H9 (cell line): ENCODE results near the gene ARHGAP31. TPM values are rescaled to one million over a fixed set of nuclear protein-coding genes. Genes with fewer than 3 reads are reported as not detected.

Experiments
- DNase-seq: peaks from one replicate; pipeline ENCODE4 v3.0.0-alpha.2; 2017
- H2AFZ ChIP-seq: one replicate; pipeline ENCODE4 v1.6.1; 2013; ENCODE audit warnings: mild to moderate bottlenecking, low read length, control low read depth, moderate library complexity
- H2AK5ac ChIP-seq: 2 replicates; pipeline ENCODE4 v1.6.1; 2013; ENCODE audit warnings: low read length, control low read depth, mixed read lengths; ENCODE audit not compliant: insufficient read length
- H2BK120ac ChIP-seq: one replicate; pipeline ENCODE4 v1.6.1; 2013; ENCODE audit warnings: low read depth, mild to moderate bottlenecking, low read length, control low read depth, inconsistent platforms; ENCODE audit not compliant: poor library complexity, severe bottlenecking
- H2BK12ac ChIP-seq: 2 replicates; pipeline ENCODE4 v1.6.1; 2013; ENCODE audit warnings: low read length, control low read depth, mixed read lengths, low read depth; ENCODE audit not compliant: insufficient read length
- H2BK15ac ChIP-seq: 2 replicates; pipeline ENCODE4 v1.6.1; 2013; ENCODE audit warnings: low read depth, low read length, control low read depth
- H2BK20ac ChIP-seq: one replicate; pipeline ENCODE4 v1.6.1; 2013; ENCODE audit warnings: low read depth, mild to moderate bottlenecking, low read length, control low read depth, inconsistent platforms; ENCODE audit not compliant: poor library complexity, severe bottlenecking
- H2BK5ac ChIP-seq: 2 replicates; pipeline ENCODE4 v1.6.1; 2013; ENCODE audit warnings: low read length, control low read depth, mixed read lengths; ENCODE audit not compliant: insufficient read length
- H3K14ac ChIP-seq: 2 replicates; pipeline ENCODE4 v1.6.1; 2013; ENCODE audit warnings: low read length, control low read depth; ENCODE audit not compliant: insufficient read depth
- H3K18ac ChIP-seq: 2 replicates; pipeline ENCODE4 v1.6.1; 2013; ENCODE audit warnings: low read depth, mild to moderate bottlenecking, mixed read lengths, low read length, control low read depth; ENCODE audit not compliant: insufficient read length
- H3K23ac ChIP-seq: 2 replicates; pipeline ENCODE4 v1.6.1; 2013; ENCODE audit warnings: low read length, control low read depth, mixed read lengths, low read depth; ENCODE audit not compliant: insufficient read length
- H3K23me2 ChIP-seq: 2 replicates; pipeline ENCODE4 v1.6.1; 2013; ENCODE audit warnings: low read depth, mild to moderate bottlenecking, mixed read lengths, low read length, control low read depth; ENCODE audit not compliant: insufficient read length, poor library complexity, severe bottlenecking
- H3K27ac ChIP-seq: 2 replicates; pipeline ENCODE4 v1.5.1; 2013; ENCODE audit warnings: low read length, control low read depth, mixed read lengths, low read depth; ENCODE audit not compliant: insufficient read length
- H3K27me3 ChIP-seq: 2 replicates; pipeline ENCODE4 v1.6.1; 2013; ENCODE audit warnings: low read length, control low read depth, inconsistent platforms; ENCODE audit not compliant: insufficient read depth
- H3K4ac ChIP-seq: 2 replicates; pipeline ENCODE4 v1.6.1; 2013; ENCODE audit warnings: low read depth, mild to moderate bottlenecking, control low read depth, inconsistent platforms, low read length, moderate library complexity
- H3K4me1 ChIP-seq: 2 replicates; pipeline ENCODE4 v1.6.1; 2013; ENCODE audit warnings: low read length, control low read depth, inconsistent platforms; ENCODE audit not compliant: insufficient read depth
- H3K4me2 ChIP-seq: 2 replicates; pipeline ENCODE4 v1.6.1; 2013; ENCODE audit warnings: low read length, control low read depth, mixed read lengths; ENCODE audit not compliant: insufficient read length, insufficient read depth
- H3K56ac ChIP-seq: 2 replicates; pipeline ENCODE4 v1.6.1; 2013; ENCODE audit warnings: low read depth, mild to moderate bottlenecking, mixed read lengths, low read length, control low read depth; ENCODE audit not compliant: insufficient read length
- H3K79me1 ChIP-seq: 2 replicates; pipeline ENCODE4 v1.6.1; 2013; ENCODE audit warnings: low read depth, mild to moderate bottlenecking, moderate library complexity, low read length, control low read depth, inconsistent platforms; ENCODE audit not compliant: insufficient read depth, poor library complexity, severe bottlenecking
- H3K79me2 ChIP-seq: 2 replicates; pipeline ENCODE4 v1.6.1; 2013; ENCODE audit warnings: low read length, control low read depth, inconsistent platforms; ENCODE audit not compliant: insufficient read depth
- H3K9ac ChIP-seq: 2 replicates; pipeline ENCODE4 v1.6.1; 2013; ENCODE audit warnings: low read length, control low read depth, mixed read lengths; ENCODE audit not compliant: insufficient read length; ENCODE audit errors: extremely low read depth
- H3K9me3 ChIP-seq: one replicate; pipeline ENCODE4 v1.6.1; 2013; ENCODE audit warnings: low read depth, low read length, inconsistent platforms; ENCODE audit not compliant: control insufficient read depth
- H3T11ph ChIP-seq: one replicate; pipeline ENCODE4 v1.6.1; 2013; ENCODE audit warnings: mild to moderate bottlenecking, low read length, control low read depth, inconsistent platforms
- H4K20me1 ChIP-seq: one replicate; pipeline ENCODE4 v1.6.1; 2013; ENCODE audit not compliant: control insufficient read depth, insufficient read length, insufficient read depth
- H4K5ac ChIP-seq: 2 replicates; pipeline ENCODE4 v1.6.1; 2013; ENCODE audit warnings: low read depth, mild to moderate bottlenecking, mixed read lengths, low read length, control low read depth; ENCODE audit not compliant: insufficient read length
- H4K8ac ChIP-seq: replicated peaks from 2 replicates; pipeline ENCODE4 v1.6.1; 2013; ENCODE audit warnings: low read length, control low read depth, mixed read lengths, low read depth; ENCODE audit not compliant: insufficient read length
- H4K91ac ChIP-seq: 2 replicates; pipeline ENCODE4 v1.6.1; 2013; ENCODE audit warnings: low read depth, mild to moderate bottlenecking, moderate library complexity, mixed read lengths, low read length, control low read depth; ENCODE audit not compliant: insufficient read length
- H3K27ac Mint-ChIP-seq, 3 experiments: 2 replicates in 2 of 3; 3 replicates in 1 of 3; pipeline ENCODE4 v1.8.0; 2020 to 2021; ENCODE audit warnings: mixed read lengths in 3 of 3, mild to moderate bottlenecking in 1 of 3, moderate library complexity in 1 of 3
- H3K27me3 Mint-ChIP-seq: 2 replicates; pipeline ENCODE4 v1.8.0; 2021; ENCODE audit warnings: low read depth, mild to moderate bottlenecking, moderate library complexity, mixed read lengths
- H3K36me3 Mint-ChIP-seq, 3 experiments: 2 replicates in 2 of 3; 3 replicates in 1 of 3; pipeline ENCODE4 v1.8.0; 2020 to 2021; ENCODE audit warnings: low read depth in 3 of 3, mixed read lengths in 3 of 3; ENCODE audit not compliant: insufficient read depth in 1 of 3
- H3K4me1 Mint-ChIP-seq, 2 experiments: 2 replicates each; pipeline ENCODE4 v1.8.0; 2020; ENCODE audit warnings: mixed read lengths in 2 of 2
- H3K4me3 Mint-ChIP-seq, 2 experiments: 2 replicates in 1 of 2; 3 replicates in 1 of 2; pipeline ENCODE4 v1.8.0; 2020 to 2021; ENCODE audit warnings: mild to moderate bottlenecking in 2 of 2, mixed read lengths in 2 of 2, moderate library complexity in 1 of 2
- H3K9me3 Mint-ChIP-seq, 2 experiments: 2 replicates in 1 of 2; 3 replicates in 1 of 2; pipeline ENCODE4 v1.8.0; 2020; ENCODE audit warnings: mild to moderate bottlenecking in 2 of 2, mixed read lengths in 2 of 2, moderate library complexity in 1 of 2
- WGBS: extraction: QIAGEN DNeasy Blood & Tissue Kit; methylation state at CpG from one replicate; pipeline ENCODE4 v1.1.7; 2013; ENCODE audit warnings: missing lambda C conversion rate, low lambda C conversion rate, mixed read lengths; ENCODE audit not compliant: insufficient read length; ENCODE audit errors: extremely low coverage; 5-methylcytosine and 5-hydroxymethylcytosine counted together
- total RNA-seq: library from RNA; stranded (reverse); gene quantifications from 2 replicates; pipeline ENCODE4 v1.2.1, GENCODE V29; 2021
- TF ChIP-seq, protein P1 (sequence below): fragments of 200-600 bp; sonication (generic); conservative IDR thresholded peaks from 3 replicates; pipeline ENCODE4 v1.8.0; 2021; ENCODE audit warnings: antibody characterized with exemption, mild to moderate bottlenecking

ARHGAP31 gene
- total RNA-seq, 1 experiment from 2014 or later: 2.2 TPM

DNA sequence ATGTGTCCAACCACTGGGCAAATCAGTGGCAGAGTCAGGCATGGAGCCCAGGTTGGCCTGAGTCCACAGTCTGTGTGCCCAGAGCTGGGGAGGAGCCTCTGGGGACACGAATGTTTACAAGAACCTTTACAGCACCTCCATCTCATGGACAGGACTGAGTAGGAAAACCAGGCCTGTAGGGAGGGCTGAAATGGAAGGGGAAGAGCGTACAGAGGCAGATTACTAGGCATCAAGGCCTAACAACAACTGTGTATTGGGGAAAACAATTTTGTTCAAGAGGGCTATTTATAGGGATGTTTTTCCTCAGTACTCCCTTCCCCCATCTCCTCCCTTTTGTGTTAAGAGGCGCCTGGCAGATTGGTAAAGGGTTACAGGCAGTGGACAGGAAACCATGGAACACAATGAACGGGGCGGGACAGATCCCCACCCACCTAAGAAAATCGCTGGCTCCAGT, 15.1 kb upstream of the ARHGAP31 start:
- H4K5ac ChIP-seq: no peak overlapping the region
- no peaks in the 10 kb centered on the region for H3K23me2 ChIP-seq
- peak overlapping the region; percentile 36 for H2AFZ ChIP-seq
- no peak overlapping the region for H4K8ac ChIP-seq
- H3K9ac ChIP-seq: no peak overlapping the region
- H3T11ph ChIP-seq: no peak overlapping the region
- H2BK12ac ChIP-seq: no peak overlapping the region
- Mint-ChIP-seq H3K27me3 (no peaks in the 10 kb centered on the region), H3K9me3 (peaks cover 25 to 26% of the 10 kb centered on the region in 2 experiments), H3K36me3 (peaks cover 15 to 28% (median 15%) of the 10 kb centered on the region in 3 experiments), H3K4me3 (no peak overlapping the region), H3K4me1 (peaks cover 12 to 13% of the 10 kb centered on the region in 2 experiments), H3K27ac (peak overlapping the region in 1 of 3 experiments; percentile 87; a peak in 1 of 7 replicates)
- no peaks in the 10 kb centered on the region; the same call in 1 of the 2 replicates for H3K4me1 ChIP-seq
- H2BK120ac ChIP-seq: no peak overlapping the region
- H3K56ac ChIP-seq: no peak overlapping the region
- H2BK15ac ChIP-seq: no peak overlapping the region
- no peak overlapping the region for H4K91ac ChIP-seq
- H3K79me2 ChIP-seq: no peaks in the 10 kb centered on the region
- H3K9me3 ChIP-seq: peaks cover 7% of the 10 kb centered on the region
- no peak for DNase-seq
- no peaks in the 10 kb centered on the region for H3K79me1 ChIP-seq
- no peak overlapping the region for H3K23ac ChIP-seq
- TF ChIP-seq, protein P1, sequence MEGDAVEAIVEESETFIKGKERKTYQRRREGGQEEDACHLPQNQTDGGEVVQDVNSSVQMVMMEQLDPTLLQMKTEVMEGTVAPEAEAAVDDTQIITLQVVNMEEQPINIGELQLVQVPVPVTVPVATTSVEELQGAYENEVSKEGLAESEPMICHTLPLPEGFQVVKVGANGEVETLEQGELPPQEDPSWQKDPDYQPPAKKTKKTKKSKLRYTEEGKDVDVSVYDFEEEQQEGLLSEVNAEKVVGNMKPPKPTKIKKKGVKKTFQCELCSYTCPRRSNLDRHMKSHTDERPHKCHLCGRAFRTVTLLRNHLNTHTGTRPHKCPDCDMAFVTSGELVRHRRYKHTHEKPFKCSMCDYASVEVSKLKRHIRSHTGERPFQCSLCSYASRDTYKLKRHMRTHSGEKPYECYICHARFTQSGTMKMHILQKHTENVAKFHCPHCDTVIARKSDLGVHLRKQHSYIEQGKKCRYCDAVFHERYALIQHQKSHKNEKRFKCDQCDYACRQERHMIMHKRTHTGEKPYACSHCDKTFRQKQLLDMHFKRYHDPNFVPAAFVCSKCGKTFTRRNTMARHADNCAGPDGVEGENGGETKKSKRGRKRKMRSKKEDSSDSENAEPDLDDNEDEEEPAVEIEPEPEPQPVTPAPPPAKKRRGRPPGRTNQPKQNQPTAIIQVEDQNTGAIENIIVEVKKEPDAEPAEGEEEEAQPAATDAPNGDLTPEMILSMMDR: no peak
- no peak overlapping the region for H2AK5ac ChIP-seq
- no peak overlapping the region for H3K27ac ChIP-seq
- WGBS: no CpG with 5 or more reads among the region's 6 CpGs
- no peaks in the 10 kb centered on the region for H3K27me3 ChIP-seq
- no peak overlapping the region for H3K4me2 ChIP-seq
- no peak overlapping the region for H2BK5ac ChIP-seq
- no peak overlapping the region for H2BK20ac ChIP-seq
- H3K14ac ChIP-seq: no peak overlapping the region
- H3K18ac ChIP-seq: no peak overlapping the region
- H4K20me1 ChIP-seq: no peaks in the 10 kb centered on the region
- H3K4ac ChIP-seq: no peak overlapping the region
